ENCODE measurements around the gene UPK2.
A peak's percentile ranks its signal among the peaks of the same experiment; 100 is the strongest.
"Not testable (repeated sequence)": the region's sequence is repeated elsewhere in the genome, so short reads cannot be mapped to it uniquely, and the experiment has no call there.

The UPK2 gene

GRCh38 chr11:118988280-118988679, 32.2 kb downstream of the UPK2 start:
- DNase-seq (ENCODE audit: low read depth), result no peak

- not testable (repeated sequence) for DNase-seq (ENCODE audit: low read depth)
These were observed 35.5 kb downstream of the UPK2 start for GRCh38 chr11:118991486-118992038.

- DNase-seq (ENCODE audit: low read depth), result no peak
These were observed 41.0 kb downstream of the UPK2 start for GRCh38 chr11:118996926-118997626.

GRCh38 chr11:118997627-118998387, 41.7 kb downstream of the UPK2 start, which contains the start of gene CENATAC:
TSS of gene CENATAC (plus strand) at chr11:118998138. CDS start at chr11:118998198, 60 bp downstream.
- DNase-seq (ENCODE audit: low read depth), result peak; percentile 89

GRCh38 chr11:118998388-118998717, 42.3 kb downstream of the UPK2 start:
- DNase-seq (ENCODE audit: low read depth), result no peak

- DNase-seq (ENCODE audit: low read depth), result no peak
These were observed 42.7 kb downstream of the UPK2 start for GRCh38 chr11:118998822-118999221.

GRCh38 chr11:119000906-119001305, 44.8 kb downstream of the UPK2 start:
- DNase-seq (ENCODE audit: low read depth), result no peak

- no peak for DNase-seq (ENCODE audit: low read depth)
These were observed 50.6 kb downstream of the UPK2 start for GRCh38 chr11:119006656-119007055.
